AML-193 (cell line): ENCODE results near the gene GPX1.
"Not testable (repeated sequence)": the region's sequence is repeated elsewhere in the genome, so short reads cannot be mapped to it uniquely, and the experiment has no call there.

ENCODE experiments used
- DNase-seq, 2 experiments: peaks; one replicate each; lab custom pipeline; 2025; lab: John Stamatoyannopoulos, UW

The GPX1 gene

DNA sequence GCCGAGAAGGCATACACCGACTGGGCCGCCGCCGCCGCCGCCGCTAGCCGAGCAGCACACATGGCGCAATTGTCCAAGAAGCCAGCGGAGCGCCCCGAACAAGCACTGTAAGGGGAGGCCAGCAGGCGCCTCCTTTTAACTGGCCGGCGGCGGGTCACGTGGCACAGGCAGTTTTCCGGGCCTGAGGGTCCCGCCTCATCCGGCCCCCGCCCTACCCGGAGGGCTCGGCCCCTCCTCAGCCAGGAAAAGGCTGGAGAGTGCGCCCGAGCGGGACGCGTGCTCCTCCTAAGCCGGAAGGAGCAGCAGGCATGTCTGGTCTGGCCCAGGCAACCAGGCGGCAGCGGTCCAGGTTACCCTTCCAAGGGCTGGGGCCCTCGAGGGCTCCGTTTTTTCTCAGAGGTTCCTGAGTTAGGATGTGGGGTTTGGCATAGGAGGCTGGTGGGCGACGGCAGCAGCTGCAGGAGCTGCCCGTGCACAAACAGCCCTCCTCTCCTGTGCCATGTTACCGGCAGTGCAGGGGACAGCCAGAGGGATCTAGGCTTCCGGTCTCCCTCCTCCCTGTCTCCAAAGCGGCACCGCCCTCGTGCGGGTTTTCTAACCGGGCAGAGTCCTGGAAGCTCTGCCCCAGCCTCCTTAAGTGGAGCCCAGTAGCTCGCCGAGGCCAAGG is at the start of gene GPX1:
GPX1 (minus strand) TSS at position 137 of the 667 bp plus-strand sequence; CDS start at position 62, 75 bp downstream.
- DNase-seq: peak; percentile 93 to 96

DNA sequence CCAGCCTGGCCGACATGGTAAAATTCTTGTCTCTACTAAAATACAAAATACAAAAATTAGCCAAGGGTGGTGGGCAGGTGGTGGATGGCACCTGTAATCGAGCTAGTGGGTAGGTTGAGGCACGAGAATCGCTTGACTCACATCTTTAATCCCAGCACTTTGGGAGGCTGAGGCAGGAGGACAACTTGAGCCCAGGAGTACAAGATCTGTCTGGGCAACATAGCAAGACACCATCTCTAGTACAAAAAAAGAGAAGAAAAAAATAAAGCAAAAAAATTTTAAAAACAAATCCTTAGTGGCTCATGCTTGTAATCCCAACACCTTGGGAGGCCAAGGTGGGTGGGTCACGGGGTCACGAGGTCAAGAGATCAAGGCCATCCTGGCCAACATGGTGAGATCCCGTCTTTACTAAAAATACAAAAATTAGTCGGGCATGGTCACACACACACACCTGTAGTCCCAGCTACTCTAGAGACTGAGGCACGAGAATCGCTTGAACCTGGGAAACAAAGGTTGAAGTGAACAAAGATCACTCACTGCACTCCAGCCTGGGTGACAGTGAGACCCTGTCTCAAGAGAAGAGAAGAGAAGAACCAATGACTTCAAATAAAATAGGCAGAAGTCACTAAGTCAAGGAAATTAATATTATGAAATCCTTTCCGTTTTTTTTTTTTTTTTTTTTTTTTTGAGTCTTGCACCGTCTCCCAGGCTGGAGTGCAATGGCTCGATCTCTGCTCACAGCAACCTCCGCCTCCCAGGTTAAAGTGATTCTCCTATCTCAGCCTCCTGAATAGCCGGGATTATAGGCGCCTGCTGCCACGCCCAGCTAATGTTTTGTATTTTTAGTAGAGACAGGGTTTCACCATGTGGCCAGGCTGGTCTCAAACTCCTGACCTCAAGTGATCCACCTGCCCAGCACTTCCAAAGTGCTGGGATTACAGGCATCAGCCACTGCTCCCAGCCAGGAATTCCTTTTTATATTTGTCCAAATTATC is 48.7 kb upstream of the GPX1 start:
- DNase-seq: peak; percentile 46 to 62

DNA sequence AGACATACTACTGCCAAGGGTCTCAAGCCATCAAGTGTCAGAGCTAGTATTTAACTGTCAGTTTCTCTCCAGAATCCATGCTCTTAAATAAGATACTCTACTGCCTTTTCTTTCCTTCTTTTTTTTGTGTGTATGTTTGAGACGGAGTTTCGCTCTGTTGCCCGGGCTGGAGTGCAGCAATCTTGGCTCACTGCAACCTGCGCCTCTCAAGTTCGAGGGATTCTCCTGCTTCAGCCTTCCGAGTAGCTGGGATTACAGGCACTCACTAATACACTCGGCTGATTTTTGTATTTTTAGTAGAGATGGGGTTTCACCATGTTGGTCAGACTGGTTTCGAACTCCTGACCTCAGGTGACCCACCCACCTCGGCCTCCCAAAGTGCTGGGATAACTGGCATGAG is 47.4 kb upstream of the GPX1 start:
- not testable (repeated sequence) for DNase-seq

DNA sequence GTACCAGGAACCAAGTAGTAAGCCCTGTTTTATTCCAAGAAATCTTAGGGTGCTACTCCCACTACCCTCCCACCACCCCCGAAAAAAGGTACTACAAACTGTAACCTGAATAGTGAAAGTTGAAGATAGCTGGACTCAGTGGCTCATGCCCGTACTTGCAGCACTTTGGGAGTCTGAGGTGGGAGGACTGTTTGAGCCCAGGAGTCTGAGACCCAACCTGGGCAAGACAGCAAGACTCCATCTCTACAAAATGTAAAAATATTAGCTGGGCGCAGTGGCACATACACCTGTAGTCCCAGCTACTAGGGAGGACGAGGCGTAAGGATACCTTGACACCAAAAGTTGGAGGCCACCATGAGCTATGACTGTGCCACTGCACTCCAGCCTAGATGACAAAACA is 45.7 kb upstream of the GPX1 start:
- DNase-seq: no peak

DNA sequence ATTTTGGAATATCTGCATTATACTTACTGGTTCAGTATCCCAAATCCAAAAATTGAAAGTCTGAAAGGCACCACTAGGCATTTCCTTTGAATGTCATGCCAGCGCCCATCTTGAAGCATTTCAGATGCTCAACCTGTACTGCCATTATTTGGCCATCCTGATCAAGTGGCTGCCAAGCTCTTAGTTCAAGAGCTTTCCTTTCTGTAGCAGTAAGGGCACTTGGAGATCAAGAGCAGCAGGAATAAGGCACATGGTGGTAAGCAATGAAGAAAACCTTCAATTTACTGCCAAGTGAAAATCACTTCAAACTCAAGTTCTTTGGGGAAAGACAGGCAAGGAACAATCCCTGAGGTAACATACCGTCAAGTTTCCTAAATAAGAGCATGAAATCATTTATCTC is 43.6 kb upstream of the GPX1 start:
- no peak for DNase-seq

DNA sequence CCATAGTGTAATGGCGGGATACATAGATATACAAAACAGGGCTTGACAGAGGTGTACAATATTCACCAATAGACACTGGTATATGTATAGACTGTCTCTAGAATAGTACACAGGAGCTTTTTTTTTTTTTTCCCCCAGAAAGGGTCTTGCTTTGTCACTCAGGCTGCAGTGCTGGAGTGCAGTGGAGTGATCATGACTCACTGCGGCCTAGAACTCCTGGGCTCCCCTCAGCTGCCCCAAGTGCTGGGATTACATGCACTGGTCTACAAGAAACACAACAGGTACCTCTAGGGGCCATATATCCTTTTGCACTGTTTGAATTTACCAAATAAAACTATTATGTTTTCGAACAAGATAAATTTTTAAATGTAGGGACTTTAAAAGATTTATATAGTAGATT is 41.3 kb upstream of the GPX1 start:
- DNase-seq: no peak

DNA sequence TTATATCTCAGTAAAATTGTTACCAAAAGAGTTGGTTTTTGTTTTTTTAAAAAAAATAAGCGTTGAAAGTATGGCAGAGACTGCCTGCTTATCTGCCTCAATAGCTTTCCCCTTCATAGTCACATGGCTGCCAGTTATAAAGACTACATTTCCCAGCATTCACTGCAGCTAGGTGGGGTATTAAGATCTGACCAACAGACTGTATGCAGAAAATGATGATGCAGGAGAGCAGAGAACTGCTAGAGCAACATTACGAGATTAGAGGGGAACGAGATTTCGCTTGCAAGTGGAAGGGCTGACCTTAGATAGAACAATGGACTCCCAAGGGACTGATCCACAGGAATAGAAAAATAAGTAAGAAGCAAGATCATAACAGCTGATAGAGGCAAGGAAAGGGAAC is 39.3 kb upstream of the GPX1 start:
- peak in 1 of 2 experiments; percentile 11 for DNase-seq

DNA sequence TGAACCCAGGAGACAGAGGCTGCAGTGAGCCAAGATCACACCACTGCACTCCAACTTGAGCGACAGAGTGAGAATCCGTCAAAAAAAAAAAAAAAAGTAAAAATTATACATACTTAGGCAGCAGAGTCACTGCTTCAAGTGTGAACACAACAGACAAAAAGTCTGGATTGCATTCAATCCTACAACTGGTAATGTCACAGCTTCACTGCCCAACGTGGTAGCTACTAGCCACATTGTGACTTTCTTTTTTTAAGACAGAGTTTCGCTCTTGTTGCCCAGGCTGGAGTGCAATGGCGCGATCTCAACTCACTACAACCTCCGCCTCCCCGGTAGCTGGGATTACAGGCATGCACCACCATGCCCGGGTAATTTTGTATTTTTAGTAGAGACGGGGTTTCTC is 33.2 kb upstream of the GPX1 start:
- DNase-seq: not testable (repeated sequence)

DNA sequence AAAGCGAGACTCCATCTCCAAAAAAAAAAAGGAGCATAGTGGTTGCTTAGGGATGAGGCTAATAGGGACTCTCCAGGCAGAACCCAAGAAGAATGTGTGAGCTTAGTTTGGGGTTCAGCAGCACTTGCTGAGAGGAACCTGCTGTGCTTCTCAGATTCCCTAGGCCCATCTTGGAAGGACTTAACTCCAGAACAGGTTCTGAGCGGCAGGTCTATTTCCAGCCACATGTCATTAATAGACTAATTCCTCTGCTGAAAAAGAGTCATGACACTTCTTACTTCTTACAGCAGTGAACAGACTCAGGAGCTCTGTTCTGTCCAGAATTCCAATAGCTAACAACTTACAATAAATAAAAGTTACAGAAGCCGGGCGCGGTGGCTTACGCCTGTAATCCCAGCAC is 31.1 kb upstream of the GPX1 start:
- no peak for DNase-seq

DNA sequence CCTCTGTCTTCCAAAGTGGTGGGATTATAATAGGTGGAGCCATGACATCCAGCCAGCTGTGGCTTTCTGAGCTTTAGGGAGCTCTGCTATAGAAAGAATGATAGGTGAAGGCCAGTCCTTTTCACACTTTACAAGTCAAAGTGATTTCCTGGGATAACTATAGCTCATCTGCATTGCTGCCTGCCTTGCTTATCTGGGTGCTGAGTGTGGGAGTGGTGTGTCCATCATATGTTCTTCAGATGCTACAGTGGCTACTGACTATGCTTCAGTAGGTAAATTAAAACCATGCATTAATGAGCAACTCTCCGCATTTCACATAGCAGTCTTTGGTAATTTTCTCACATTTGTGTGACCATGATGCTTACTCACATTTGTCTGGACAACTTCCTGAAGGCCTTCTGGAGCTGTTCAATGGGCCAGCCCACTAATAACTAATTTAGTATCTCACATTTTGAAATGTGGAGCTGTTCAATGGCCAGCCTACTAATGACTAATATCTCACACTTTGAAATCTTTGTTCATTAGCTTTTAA is 30.2 kb upstream of the GPX1 start:
- DNase-seq: no peak

DNA sequence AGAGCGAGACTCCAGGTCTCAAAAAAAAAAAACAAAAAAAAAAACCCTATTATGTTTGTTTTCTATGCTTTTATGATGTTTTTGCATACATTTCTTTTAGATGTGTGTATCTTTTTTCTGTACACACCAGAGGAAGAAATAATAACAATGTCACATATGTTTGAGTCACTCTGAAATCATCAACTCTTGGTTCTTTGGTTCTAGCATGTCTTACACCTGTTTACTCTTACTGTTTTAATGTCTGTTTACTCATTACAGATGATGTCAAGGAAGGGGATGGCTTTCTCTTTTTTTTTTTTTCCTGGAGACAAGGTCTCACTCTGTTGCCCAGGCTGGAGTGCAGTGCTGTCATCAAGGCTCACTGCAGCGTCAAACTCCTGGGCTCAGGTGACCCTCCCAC is 29.6 kb upstream of the GPX1 start:
- no peak for DNase-seq

DNA sequence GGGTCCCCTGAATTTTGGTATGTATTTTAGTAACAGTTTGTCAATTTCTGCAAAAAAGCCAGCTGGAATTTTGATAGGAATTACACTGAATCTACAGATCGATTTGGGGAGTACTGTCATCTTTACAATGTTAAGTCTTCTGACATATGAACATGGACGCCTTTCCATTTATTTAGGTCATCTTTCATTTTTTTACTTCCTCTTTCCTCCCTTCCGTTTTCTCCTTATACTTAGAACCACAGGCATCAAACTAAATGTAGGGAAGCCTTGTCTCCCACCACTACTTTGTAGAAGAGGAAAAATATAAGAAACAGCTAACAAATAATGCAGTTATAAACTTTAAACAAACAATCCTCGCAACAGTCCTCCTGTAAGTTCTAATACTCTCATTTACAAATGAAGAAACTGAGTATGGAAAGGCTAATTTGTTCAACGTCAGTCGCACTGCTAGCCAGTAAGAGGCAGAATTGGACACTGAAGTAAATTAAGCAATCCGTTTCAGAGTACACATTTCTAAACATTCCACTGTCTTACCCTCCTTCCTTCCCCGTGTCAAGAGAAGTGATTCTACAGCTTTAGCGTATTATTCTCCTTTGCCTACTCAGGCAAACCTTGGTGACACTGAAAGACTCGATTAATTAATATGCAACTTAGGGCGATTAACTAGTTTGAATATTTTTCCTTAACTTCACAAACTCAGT is 28.1 kb upstream of the GPX1 start:
- DNase-seq: peak; percentile 66 to 72

DNA sequence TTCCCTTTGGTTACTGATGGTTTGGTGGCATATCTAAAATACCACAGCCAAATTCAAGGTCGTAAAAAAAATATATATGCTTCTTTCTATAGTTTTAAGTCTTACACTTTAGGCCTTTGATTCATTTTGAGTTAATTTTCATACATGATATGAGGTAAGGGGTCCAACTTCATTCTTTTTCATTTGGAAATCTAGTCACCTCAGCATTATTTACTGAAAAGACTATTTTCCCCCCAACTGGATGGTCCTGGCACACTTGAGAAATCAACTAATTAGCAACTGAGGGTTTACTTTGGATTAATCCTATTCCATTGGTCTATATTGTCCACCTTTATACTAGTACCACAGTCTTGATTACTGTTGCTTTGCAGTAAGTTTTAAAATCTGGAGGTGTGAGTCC is 27.5 kb upstream of the GPX1 start:
- DNase-seq: no peak

DNA sequence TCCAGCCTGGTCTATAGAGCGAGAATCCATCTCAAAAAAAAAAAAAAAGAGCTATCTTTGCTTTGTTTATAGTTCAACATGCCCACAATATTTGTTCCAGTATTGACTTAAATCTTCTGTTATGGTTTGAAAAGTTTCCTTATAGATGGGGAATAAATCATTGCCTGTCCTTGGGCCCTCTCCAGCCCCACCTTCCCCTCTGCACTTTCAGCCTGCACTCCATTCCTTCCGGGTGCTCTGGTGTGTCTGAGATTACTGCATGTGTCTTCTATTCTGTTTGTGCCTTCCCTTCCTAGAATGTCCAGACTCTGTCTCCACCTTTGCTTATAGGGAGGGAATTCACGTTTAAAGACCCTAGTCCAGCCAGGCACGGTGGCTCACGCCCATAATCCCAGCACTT is 25.2 kb upstream of the GPX1 start:
- no peak for DNase-seq

DNA sequence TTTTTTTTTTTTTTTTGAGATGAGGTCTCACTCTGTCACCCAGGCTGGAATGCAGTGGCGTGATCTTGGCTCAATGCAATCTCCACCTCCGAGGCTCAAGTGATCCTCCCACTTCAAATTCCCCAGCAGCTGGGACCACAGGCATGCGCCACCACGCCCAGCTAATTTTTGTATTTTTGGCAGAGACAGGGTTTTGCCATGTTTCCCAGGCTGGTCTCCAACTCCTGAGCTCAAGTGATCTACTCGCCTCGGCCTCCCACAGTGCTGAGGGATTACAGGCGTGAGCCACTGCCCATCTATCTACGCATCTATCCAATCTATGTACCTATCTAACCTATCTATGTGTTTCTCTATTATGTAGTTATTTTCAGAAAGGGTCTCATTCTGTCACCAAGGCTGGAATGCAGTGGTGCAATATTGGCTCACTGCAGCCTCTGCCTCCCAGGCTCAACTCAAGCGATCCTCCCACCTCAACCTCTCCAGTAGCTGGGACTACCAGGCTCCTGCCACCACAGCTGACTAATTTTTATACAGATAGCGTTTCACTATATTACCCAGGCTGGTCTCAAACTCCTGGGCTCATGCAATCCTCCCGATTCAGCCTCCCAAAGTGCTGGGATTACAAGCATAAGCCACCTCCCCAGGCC is 20.2 kb upstream of the GPX1 start:
- no peak for DNase-seq

DNA sequence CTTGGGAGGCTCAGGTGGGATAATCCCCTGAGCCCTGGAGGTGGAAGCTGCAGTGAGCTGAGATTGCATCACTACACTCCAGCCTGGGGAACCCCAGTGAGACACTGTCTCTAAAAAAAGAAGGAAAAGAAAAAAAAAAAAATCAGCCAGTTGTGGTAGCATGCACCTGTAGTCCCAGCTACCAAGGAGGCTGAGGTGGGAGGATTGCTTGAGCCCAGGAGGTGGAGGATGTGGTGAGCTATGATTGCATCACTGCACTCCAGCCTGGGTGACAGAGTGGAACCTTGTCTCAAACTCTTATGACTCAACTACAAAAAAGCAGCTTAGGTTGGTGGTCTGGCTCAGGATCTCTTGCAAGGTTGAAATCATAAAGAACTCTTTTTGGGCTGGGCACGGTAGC is 19.3 kb upstream of the GPX1 start:
- DNase-seq: peak; percentile 35 to 66

DNA sequence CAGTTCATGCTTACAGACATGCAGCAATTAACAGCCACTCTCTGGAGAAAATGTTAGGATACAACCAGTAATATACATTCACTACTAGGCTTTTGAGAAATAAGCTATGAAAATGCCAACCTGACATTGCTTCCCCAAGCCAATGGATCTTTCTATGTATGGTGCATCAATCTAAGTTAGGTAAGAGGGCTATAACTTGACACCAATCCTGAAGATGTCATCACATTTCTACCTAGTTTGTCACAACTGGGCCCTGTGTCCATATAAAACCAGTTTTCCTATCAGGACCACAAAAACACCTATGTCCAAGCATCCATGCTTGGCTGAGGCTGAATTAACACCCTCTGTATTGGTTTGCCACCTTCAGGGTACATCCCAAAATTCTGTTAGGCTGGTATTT is 13.8 kb upstream of the GPX1 start:
- DNase-seq: no peak

DNA sequence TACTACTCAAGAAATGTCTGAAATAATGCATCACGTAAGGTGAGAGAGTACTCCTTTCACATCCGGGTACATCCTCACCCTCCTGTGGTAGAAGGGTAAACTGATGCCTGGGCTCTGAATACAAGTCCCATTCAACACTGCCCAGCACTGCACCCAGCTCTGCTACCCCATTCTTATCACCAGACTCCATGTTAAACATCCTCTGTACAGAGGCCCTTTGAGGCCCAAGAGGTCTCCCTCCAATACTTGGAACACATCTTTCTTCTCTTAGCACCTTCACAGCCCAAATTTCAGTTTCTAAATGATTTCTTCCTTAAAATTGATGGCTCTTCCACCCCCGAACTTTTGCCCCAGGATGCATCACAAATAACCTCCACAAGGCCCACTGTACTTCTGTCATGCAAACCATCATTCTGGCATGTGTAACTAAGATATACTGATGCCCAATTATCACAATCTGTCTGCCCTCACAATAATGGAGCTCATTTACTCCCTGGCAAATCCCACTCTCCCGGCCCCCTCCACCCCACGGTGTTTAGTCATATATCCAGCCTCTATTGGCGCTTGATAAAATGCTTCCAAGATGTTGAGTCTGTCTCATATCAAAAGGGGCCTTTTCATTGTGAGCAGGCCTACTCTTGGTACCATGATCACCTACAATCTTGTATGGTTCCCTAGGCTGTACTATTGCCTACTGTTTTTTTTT is 12.6 kb upstream of the GPX1 start:
- DNase-seq: no peak

DNA sequence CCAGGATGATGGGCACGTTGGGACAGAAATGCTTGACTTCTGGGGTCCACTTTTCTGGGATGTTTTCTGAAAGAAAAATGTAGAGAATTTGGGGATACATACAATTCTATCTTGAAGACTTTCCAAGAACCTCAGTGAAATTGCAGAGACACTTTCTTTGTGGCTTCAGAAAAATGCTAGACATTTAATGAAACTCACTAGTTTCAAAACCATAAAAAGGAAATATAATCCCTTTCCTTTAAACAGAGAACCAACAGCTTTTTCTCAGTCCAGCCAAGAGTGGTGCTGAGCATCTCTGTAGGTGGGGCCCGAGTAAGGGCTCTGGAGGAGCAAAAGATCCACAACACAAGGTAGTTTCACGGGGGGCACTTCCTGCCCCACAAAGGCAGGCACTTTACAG is 4.4 kb upstream of the GPX1 start:
- DNase-seq: no peak

DNA sequence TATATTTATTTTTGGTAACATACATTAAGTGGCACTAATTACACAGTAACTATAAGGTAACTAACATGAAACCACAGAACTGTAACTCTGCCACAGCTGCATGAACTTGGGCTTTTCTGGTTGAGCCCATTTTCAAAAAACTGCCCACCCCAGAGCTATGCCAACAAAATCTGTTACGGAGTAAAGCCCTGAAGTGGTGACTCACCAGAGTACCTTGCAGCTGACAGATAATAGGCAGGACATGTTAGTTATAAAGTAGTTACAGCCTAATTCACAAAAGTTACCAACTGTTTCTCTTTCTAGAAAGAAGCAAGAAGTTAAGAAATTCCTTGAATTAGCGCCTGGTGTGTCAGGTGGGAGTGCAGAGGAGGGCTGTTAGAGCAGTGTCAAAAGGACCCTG is 1.5 kb upstream of the GPX1 start:
- no peak for DNase-seq

DNA sequence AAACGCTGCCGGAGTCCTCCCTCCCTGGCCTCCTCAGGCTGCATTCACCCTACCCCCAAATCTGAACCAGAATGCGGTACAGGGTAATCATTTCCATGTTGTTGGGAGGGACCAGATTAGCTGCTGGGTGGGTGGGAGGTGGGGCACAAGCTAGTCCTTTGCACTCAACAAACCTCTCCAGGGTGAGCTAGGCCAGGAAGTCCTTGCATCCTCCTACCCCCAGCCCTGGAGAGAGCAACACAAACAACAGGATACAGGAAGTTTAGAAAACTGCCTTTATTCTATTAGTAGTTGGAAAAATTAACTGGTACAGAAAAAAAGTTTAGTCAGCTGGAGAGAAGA is 702 bp upstream of the GPX1 start:
- DNase-seq: no peak
